ENCODE data around the gene FCHSD2. TPM values are rescaled to one million over a fixed set of nuclear protein-coding genes. Genes with fewer than 3 reads are reported as not detected.

FCHSD2 gene
- total RNA-seq, 4 donors from 2014 or later: 17.0 to 40.0 (median 27.0) TPM

DNA sequence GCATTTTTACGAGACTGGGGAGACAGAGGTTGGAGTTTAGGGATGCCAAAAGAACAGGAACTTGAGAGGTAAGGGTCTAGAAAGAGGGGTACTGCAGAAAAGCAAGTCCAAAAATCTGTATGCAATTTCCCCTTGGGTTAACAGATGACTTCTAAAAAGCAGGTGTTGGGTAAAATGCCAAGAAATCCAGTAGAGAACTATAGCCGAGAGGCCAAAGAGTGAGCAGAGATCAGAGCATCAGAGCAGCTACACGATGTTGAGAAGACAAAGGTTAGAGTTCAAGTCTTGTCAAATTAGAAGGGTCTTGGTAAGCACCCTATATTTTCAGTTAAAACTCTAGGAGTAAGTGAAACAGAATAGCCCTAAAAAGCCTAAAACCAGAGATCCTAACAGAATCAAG is 145.2 kb downstream of the FCHSD2 start:
- WGBS, 2 donors (ENCODE audit: low coverage in 1 of 2): 51 to 63% methylated on average over 3 of the region's 3 CpGs
- Histone ChIP-seq H3K9me3 (no peaks in the 10 kb centered on the region), H3K27me3 (no peaks in the 10 kb centered on the region), H3K4me1 (peaks cover 0 to 23% (median 0%) of the 10 kb centered on the region in 3 donors), H3K4me3 (no peak overlapping the region), H3K27ac (no peak overlapping the region), H3K36me3 (no peaks in the 10 kb centered on the region)
- ATAC-seq: no peak
- no peak for TF ChIP-seq POLR2A (IDR thresholded peaks at IDR 0.05)

DNA sequence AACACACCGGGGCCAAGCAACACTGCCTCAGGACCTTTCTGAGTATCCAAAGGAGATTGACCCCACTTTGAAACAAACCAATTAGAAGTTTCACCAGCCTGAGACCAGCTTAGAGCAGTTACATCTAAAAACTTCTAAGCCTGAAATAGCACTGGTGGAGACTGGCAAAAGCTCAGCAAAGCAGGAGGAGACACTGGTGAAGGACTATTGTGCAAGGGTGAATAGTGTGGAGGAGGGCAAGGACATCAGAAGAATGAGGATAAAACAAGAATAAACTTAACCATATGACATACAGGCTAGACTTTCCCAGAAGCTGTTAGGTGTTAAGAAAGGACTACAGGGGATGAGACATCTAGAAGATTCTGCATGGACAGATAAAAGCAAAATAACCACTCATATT is 152.4 kb downstream of the FCHSD2 start:
- no peak for ATAC-seq
- H3K9me3 ChIP-seq: no peaks in the 10 kb centered on the region
- H3K36me3 ChIP-seq: peaks cover 0 to 10% of the 10 kb centered on the region in 2 donors
- H3K4me1 ChIP-seq: peaks cover 0 to 11% (median 0%) of the 10 kb centered on the region in 3 donors
- H3K4me3 ChIP-seq: no peak overlapping the region
- H3K27ac ChIP-seq: no peak overlapping the region
- no peaks in the 10 kb centered on the region for H3K27me3 ChIP-seq
- WGBS, 2 donors (ENCODE audit: low coverage in 1 of 2): 0 to 55% methylated on average over 1 of the region's 1 CpG
- TF ChIP-seq POLR2AphosphoS5 (IDR thresholded peaks at IDR 0.05): no peak

DNA sequence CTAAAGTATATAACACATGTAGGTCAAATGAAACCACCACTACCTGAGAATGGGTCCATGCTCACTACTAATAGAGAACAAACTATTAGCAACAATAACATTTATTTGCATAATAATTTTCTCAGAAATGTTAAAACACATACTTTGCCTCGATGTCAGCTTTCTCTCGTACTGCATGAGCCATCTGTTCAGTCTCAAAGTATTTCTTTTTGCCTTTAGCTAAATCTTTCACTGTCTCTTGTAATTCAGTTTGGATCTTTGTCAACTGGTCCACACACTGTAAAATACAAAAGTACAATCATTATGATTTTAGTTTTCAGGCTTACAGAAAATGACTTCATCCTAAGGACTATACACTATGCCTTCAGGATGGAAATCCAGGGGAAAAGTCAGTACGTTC is 153.3 kb downstream of the FCHSD2 start:
- TF ChIP-seq EP300 (IDR thresholded peaks at IDR 0.05): no peak

DNA sequence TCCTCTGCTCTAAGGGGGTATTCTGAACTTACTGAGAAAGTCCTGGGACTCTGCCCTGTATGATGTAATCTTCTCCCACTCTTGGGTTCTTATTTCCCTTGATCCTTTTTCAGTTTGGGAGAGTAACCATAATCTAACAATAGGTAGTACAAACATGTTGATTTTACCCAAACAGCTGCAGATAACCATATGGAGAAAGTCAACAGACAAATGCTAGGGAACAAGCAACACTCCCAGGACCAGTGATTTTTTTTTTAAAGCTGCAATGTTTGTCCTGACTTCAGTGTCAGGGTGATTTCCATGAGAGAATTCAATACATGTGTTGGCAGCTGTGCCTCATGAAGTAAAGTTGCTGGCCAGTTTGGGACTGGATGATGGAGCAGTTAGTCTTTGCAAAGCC is 156.5 kb downstream of the FCHSD2 start:
- Histone ChIP-seq H3K4me1 (peaks cover 0 to 19% (median 0%) of the 10 kb centered on the region in 3 donors), H3K9me3 (no peaks in the 10 kb centered on the region), H3K4me3 (no peak overlapping the region), H3K27ac (no peak overlapping the region), H3K36me3 (peaks cover 0 to 32% of the 10 kb centered on the region in 2 donors), H3K27me3 (no peaks in the 10 kb centered on the region)
- ATAC-seq: no peak
- no peak for TF ChIP-seq POLR2AphosphoS5 (IDR thresholded peaks at IDR 0.05)
- no peak for TF ChIP-seq EP300 (IDR thresholded peaks at IDR 0.05)
- no peak for TF ChIP-seq POLR2A (IDR thresholded peaks at IDR 0.05)
- TF ChIP-seq, protein P1, sequence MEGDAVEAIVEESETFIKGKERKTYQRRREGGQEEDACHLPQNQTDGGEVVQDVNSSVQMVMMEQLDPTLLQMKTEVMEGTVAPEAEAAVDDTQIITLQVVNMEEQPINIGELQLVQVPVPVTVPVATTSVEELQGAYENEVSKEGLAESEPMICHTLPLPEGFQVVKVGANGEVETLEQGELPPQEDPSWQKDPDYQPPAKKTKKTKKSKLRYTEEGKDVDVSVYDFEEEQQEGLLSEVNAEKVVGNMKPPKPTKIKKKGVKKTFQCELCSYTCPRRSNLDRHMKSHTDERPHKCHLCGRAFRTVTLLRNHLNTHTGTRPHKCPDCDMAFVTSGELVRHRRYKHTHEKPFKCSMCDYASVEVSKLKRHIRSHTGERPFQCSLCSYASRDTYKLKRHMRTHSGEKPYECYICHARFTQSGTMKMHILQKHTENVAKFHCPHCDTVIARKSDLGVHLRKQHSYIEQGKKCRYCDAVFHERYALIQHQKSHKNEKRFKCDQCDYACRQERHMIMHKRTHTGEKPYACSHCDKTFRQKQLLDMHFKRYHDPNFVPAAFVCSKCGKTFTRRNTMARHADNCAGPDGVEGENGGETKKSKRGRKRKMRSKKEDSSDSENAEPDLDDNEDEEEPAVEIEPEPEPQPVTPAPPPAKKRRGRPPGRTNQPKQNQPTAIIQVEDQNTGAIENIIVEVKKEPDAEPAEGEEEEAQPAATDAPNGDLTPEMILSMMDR (IDR thresholded peaks at IDR 0.05): no peak

More for the DNA sequence above, 153.3 kb downstream of the FCHSD2 start:
- H3K9me3 ChIP-seq: no peaks in the 10 kb centered on the region
- H3K27ac ChIP-seq: no peak overlapping the region
- no peak overlapping the region for H3K4me3 ChIP-seq
- peaks cover 0 to 14% of the 10 kb centered on the region in 2 donors for H3K36me3 ChIP-seq
- ATAC-seq: no peak
- WGBS, 2 donors (ENCODE audit: low coverage in 1 of 2): 44 to 45% methylated on average over 3 of the region's 3 CpGs
- peaks cover 0 to 19% (median 0%) of the 10 kb centered on the region in 3 donors for H3K4me1 ChIP-seq
- no peaks in the 10 kb centered on the region for H3K27me3 ChIP-seq

DNA sequence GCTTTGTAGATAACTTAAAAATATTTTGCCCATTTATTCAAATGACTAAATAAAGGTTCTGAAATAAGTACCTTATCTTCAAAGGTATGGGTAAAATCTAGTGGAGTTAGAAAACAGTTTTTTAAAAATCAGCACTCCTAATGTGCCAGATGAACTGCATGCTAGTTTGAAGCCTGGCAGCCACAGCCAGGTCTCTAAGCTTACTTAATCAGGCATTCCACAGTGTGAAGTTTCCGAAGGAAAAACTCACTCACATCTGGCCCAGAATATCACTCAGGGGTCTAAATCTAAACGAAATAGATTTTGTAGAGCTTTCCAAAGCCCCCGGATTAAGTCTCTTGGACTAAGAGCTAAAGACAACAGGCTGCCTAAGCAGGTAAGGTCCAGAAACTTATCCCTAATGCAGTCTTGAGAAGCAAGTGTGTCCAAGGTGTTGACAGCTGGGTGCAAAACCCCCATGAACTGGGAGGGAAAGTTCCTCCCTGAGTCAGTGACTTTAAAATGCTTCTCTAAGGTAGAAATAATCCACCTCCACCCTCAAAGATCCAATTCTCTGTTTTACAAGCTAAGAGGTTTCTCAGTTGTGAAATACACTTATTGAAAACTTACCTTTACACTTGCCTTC is 157.6 kb downstream of the FCHSD2 start:
- no peak for ATAC-seq
- Histone ChIP-seq H3K4me3 (no peak overlapping the region), H3K27ac (peak overlapping the region in 1 of 4 donors; percentile 19), H3K9me3 (no peaks in the 10 kb centered on the region), H3K27me3 (no peaks in the 10 kb centered on the region), H3K36me3 (peaks cover 0 to 32% of the 10 kb centered on the region in 2 donors), H3K4me1 (peaks cover 0 to 12% (median 0%) of the 10 kb centered on the region in 3 donors)
- TF ChIP-seq, protein P1 (IDR thresholded peaks at IDR 0.05): no peak
- TF ChIP-seq POLR2A (IDR thresholded peaks at IDR 0.05): no peak
- TF ChIP-seq POLR2AphosphoS5 (IDR thresholded peaks at IDR 0.05): no peak
- no peak for TF ChIP-seq EP300 (IDR thresholded peaks at IDR 0.05)
- WGBS, 2 donors (ENCODE audit: low coverage in 1 of 2): 28 to 55% methylated on average over 2 to 3 of the region's 3 CpGs

DNA sequence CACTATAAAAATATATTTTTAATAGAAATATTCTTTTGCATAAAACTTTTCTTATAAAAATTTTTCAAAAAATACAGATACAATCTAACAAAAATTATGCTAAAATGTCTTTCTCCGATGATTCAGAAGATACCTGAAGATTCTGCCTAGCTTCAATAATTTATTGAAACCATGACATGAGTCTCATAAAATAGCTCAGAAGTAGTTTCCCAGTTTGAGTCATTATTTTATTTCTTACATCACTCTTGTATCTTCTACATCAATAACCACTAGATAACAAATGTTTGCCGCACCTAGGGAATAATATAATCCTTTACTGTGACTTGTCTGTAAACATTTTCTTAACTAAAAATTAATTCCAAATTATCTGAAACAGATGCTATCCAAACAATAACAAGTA is 158.6 kb downstream of the FCHSD2 start:
- TF ChIP-seq POLR2AphosphoS5 (IDR thresholded peaks at IDR 0.05) (no peak), EP300 (IDR thresholded peaks at IDR 0.05) (no peak), POLR2A (IDR thresholded peaks at IDR 0.05) (no peak)
- TF ChIP-seq, protein P1 (IDR thresholded peaks at IDR 0.05): no peak
- WGBS, 2 donors (ENCODE audit: low coverage in 1 of 2): 96 to 100% methylated on average over 2 of the region's 2 CpGs
- Histone ChIP-seq H3K27me3 (no peaks in the 10 kb centered on the region), H3K9me3 (no peaks in the 10 kb centered on the region), H3K4me1 (peaks cover 0 to 9% (median 0%) of the 10 kb centered on the region in 3 donors), H3K27ac (no peak overlapping the region), H3K36me3 (peaks cover 0 to 35% of the 10 kb centered on the region in 2 donors), H3K4me3 (no peak overlapping the region)
- ATAC-seq: no peak

Measured in gastroesophageal sphincter (tissue), 4 donors.